ENCODE results near the gene PUS1.

The PUS1 gene

GRCh38 chr12:131902332-131903241 is 26.5 kb upstream of the PUS1 start:
- no peak for DNase-seq (ENCODE audit: low read depth in 2 of 2)

- no peak for DNase-seq (ENCODE audit: low read depth in 2 of 2)
Observed at GRCh38 chr12:131903270-131904255, 25.5 kb upstream of the PUS1 start.

GRCh38 chr12:131904346-131904745 is 24.7 kb upstream of the PUS1 start:
- DNase-seq (ENCODE audit: low read depth in 2 of 2): no peak

GRCh38 chr12:131905081-131905629 is 23.9 kb upstream of the PUS1 start:
- no peak for DNase-seq (ENCODE audit: low read depth in 2 of 2)

- DNase-seq (ENCODE audit: low read depth in 2 of 2): no peak
Observed at GRCh38 chr12:131905630-131906091, 23.4 kb upstream of the PUS1 start.

- no peak for DNase-seq (ENCODE audit: low read depth in 2 of 2)
Observed at GRCh38 chr12:131907379-131908091, 21.5 kb upstream of the PUS1 start.

- no peak for DNase-seq (ENCODE audit: low read depth in 2 of 2)
Observed at GRCh38 chr12:131908092-131909080, 20.7 kb upstream of the PUS1 start.

GRCh38 chr12:131909081-131909751 is 19.9 kb upstream of the PUS1 start:
- no peak for DNase-seq (ENCODE audit: low read depth in 2 of 2)

GRCh38 chr12:131909752-131910219 is 19.3 kb upstream of the PUS1 start:
- DNase-seq (ENCODE audit: low read depth in 2 of 2): no peak

- DNase-seq (ENCODE audit: low read depth in 2 of 2): no peak
Observed at GRCh38 chr12:131910302-131911027, 18.6 kb upstream of the PUS1 start.

GRCh38 chr12:131911028-131911650 is 17.9 kb upstream of the PUS1 start:
- no peak for DNase-seq (ENCODE audit: low read depth in 2 of 2)

GRCh38 chr12:131911851-131912477 is 17.1 kb upstream of the PUS1 start:
- no peak for DNase-seq (ENCODE audit: low read depth in 2 of 2)

- no peak for DNase-seq (ENCODE audit: low read depth in 2 of 2)
Observed at GRCh38 chr12:131912518-131913274, 16.4 kb upstream of the PUS1 start.

GRCh38 chr12:131913666-131914065 is 15.4 kb upstream of the PUS1 start:
- no peak for DNase-seq (ENCODE audit: low read depth in 2 of 2)

GRCh38 chr12:131914179-131914702 is 14.8 kb upstream of the PUS1 start:
- no peak for DNase-seq (ENCODE audit: low read depth in 2 of 2)

- DNase-seq (ENCODE audit: low read depth in 2 of 2): no peak
Observed at GRCh38 chr12:131915000-131915689, 13.9 kb upstream of the PUS1 start.
